Measurements from ENCODE around the gene SMCO1.
"Not testable (repeated sequence)": the region's sequence is repeated elsewhere in the genome, so short reads cannot be mapped to it uniquely, and the experiment has no call there.

Gene SMCO1

DNA sequence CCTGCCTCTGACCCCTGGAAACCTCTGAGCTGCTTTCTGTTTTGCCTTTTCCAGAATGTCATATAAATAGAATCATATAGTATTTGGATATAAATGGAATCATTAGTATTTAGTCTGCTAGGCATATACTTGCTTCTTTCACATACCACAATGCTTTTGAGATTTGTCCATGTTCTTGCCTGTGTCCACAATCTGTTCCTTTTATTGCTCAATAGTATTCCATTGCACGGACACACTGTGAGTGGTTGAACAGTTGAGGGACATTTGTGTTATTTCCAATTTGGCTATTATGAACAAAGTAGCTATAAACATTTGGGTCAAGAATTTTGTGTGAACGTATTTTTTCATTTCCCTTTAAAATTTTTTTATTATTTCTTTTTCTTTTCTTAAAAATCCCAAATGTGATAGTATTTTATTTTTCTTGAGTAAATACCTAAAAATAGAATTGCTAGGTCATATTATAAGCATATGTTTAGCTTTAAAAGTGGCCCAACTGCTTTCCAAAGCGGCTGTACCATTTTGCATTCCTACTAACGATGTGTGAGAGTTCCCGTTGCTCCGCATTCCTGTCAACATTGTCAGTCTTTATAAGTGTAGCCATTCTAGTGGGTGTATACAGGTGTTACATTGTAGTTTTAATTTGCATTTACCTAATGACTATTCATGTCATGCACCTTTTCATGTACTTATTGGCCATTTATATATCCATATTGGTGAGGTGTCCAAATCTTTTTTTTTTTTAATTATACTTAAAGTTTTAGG lies 26.7 kb upstream of the SMCO1 start:
- Mint-ChIP-seq H3K4me3 (no peak overlapping the region), H3K4me1 (ENCODE audit: low read depth) (peaks cover 3% of the 10 kb centered on the region), H3K27ac (no peak overlapping the region), H3K9me3 (no peaks in the 10 kb centered on the region), H3K27me3 (ENCODE audit: low read depth) (peaks cover 6% of the 10 kb centered on the region), H3K36me3 (ENCODE audit: low read depth) (no peaks in the 10 kb centered on the region)
- no peak for DNase-seq (ENCODE audit: low spot score)

DNA sequence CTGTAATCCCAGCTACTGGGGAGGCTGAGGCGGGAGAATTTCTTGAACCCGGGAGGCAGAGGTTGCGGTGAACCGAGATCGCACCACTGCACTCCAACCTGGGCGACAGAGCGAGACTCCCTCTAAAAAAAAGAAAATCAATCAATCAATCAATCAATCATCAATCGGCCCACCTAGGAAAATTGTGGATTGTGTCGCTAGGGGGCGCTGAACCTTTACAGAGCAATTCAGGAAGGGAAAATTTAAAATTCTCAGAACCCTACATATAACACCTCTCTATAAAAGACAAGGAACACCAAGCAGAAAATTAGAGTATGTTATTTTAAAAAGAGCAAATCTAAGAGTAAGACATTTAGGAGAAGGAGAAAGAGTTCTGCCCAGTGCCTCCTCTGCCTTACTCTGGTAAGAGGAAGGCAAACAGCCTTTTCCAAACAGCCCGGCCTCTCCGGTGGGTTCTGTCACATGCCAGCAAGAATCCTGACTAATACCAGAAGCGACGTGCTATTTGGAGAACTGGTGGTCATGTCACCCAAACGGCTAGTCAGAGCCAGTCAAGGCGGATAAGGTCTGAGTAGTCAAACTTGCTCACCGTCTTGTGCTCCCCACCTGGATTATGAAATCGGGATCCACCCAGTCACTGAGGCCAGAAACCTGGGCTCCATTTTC lies 22.3 kb upstream of the SMCO1 start:
- Mint-ChIP-seq H3K4me3 (no peak overlapping the region), H3K4me1 (ENCODE audit: low read depth) (peaks cover 3% of the 10 kb centered on the region), H3K27ac (no peak overlapping the region), H3K27me3 (ENCODE audit: low read depth) (no peaks in the 10 kb centered on the region), H3K9me3 (no peaks in the 10 kb centered on the region), H3K36me3 (ENCODE audit: low read depth) (no peaks in the 10 kb centered on the region)
- DNase-seq (ENCODE audit: low spot score) = peak; percentile 40

DNA sequence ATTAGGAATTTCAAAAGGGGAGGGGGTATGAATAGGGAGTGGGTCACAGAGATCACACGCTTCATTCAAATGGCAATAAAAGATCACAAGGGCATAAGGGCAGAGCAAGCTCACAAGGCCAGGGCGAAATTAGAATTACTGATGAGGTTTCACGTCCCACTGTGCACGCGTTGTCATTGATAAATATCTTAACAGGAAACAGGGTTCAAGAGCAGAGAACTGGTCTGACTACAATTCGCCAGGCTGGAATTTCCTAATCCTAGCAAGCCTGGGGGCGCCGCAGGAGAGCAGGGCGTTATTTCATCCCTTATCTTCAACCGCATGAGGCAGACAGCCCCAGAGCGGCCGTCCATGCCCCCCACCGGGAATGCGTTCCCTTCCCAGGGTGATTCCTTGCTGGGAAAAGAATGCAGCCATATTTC lies 18.1 kb upstream of the SMCO1 start:
- Mint-ChIP-seq H3K4me3 (no peak overlapping the region), H3K9me3 (peaks cover 7% of the 10 kb centered on the region), H3K27me3 (ENCODE audit: low read depth) (no peaks in the 10 kb centered on the region), H3K27ac (no peak overlapping the region), H3K4me1 (ENCODE audit: low read depth) (peaks cover 9% of the 10 kb centered on the region), H3K36me3 (ENCODE audit: low read depth) (peaks cover 5% of the 10 kb centered on the region)
- DNase-seq (ENCODE audit: low spot score) = no peak

DNA sequence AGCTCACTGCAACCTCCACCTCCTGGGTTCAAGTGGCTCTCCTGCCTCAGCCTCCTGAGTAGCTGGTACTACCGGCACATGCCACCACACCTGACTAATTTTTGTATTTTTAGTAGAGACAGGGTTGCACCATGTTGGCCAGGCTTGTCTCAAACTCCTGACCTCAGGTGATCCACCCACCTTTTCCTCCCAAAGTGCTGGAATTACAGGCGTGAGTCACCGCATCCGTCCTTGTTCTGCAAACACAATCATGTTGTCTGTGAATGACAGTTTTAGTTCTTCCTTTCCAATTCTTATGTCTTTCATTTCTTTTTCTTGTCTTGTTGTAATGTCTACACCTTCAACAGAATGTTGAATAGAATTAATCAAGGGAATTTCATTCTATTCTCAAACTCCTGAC lies 16.3 kb upstream of the SMCO1 start:
- peaks cover 7% of the 10 kb centered on the region for H3K9me3 Mint-ChIP-seq
- no peak for DNase-seq (ENCODE audit: low spot score)
- H3K27ac Mint-ChIP-seq = no peak overlapping the region
- H3K4me3 Mint-ChIP-seq = no peak overlapping the region
- peaks cover 7% of the 10 kb centered on the region for H3K36me3 Mint-ChIP-seq (ENCODE audit: low read depth)
- H3K4me1 Mint-ChIP-seq (ENCODE audit: low read depth) = peaks cover 16% of the 10 kb centered on the region
- no peaks in the 10 kb centered on the region for H3K27me3 Mint-ChIP-seq (ENCODE audit: low read depth)

DNA sequence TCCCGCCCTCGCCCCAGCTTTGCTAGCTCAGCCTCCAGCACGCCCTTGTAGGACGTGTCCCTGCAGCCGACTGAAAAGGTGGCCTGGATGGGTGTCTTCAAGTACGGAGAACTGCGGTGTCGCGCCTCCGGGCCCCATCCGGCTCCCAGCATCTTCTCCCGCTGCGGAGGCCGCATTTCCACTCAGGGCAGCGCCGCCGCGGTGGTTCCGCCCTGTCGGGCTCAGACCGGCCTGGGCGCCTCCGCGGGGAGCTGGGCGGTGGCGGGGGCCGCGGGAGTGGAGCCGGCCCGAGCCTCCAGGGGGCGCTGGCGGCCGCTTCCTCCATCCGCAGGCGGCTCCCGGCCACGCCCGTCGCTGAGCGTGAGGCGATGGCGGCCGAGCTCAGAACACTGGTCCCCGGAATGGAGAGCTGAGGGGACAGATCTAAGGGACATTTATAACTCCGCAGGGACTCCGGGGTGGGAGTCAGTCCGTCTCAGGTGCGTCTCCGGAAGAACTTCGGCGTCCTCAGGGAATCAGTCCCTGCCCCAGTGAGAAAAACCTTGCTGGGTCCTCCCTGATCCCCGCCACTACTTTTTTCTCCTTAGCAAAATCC lies 13.6 kb upstream of the SMCO1 start:
- Mint-ChIP-seq H3K36me3 (ENCODE audit: low read depth) (peaks cover 7% of the 10 kb centered on the region), H3K27me3 (ENCODE audit: low read depth) (no peaks in the 10 kb centered on the region), H3K27ac (peak overlapping the region; percentile 93), H3K4me1 (ENCODE audit: low read depth) (peaks cover 16% of the 10 kb centered on the region), H3K4me3 (peak overlapping the region; percentile 77), H3K9me3 (peaks cover 7% of the 10 kb centered on the region)
- DNase-seq (ENCODE audit: low spot score) = peak; percentile 88

DNA sequence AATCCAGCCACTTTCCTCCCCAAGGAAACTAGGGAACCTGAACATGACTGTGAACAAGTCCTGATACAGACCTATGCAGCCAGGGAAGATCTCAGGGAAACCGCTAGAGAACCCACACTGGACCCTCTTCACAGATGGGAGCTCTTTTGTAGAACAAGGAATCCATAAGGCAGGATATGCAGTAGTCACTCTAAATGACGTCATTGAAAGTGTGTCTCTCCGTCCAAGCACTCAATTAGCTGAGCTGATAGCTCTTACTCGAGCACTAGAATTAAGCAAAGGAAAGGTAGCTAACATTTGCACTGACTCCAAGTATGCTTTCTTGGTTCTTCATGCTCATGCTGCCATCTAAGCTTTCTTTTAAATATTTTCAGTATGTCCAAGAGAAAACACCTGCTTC lies 10.0 kb upstream of the SMCO1 start:
- Mint-ChIP-seq H3K27me3 (ENCODE audit: low read depth) (no peaks in the 10 kb centered on the region), H3K27ac (no peak overlapping the region), H3K36me3 (ENCODE audit: low read depth) (peaks cover 10% of the 10 kb centered on the region), H3K4me1 (ENCODE audit: low read depth) (peaks cover 16% of the 10 kb centered on the region), H3K9me3 (peaks cover 24% of the 10 kb centered on the region), H3K4me3 (no peak overlapping the region)
- no peak for DNase-seq (ENCODE audit: low spot score)

DNA sequence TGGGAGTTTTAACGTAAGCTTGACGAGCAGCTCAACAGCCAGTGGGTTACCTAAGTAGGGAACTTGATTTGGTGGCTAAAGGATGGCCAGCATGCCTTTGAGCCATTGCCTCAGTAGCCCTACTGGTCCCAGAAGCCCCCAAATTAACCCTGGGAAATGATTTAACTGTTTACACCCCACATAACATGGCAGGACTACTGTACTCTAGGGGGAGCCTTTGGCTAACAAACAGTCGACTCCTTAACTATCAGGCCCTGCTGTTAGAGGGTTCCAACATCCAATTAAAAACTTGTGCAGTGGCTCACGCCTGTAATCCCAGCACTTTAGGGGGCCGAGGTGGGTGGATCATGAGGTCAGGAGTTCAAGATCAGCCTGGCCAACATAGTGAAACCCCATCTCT lies 9.4 kb upstream of the SMCO1 start:
- H3K4me1 Mint-ChIP-seq (ENCODE audit: low read depth) = peaks cover 16% of the 10 kb centered on the region
- H3K9me3 Mint-ChIP-seq = peaks cover 30% of the 10 kb centered on the region
- H3K27ac Mint-ChIP-seq = no peak overlapping the region
- peaks cover 12% of the 10 kb centered on the region for H3K36me3 Mint-ChIP-seq (ENCODE audit: low read depth)
- H3K27me3 Mint-ChIP-seq (ENCODE audit: low read depth) = no peaks in the 10 kb centered on the region
- DNase-seq (ENCODE audit: low spot score) = no peak
- H3K4me3 Mint-ChIP-seq = no peak overlapping the region

DNA sequence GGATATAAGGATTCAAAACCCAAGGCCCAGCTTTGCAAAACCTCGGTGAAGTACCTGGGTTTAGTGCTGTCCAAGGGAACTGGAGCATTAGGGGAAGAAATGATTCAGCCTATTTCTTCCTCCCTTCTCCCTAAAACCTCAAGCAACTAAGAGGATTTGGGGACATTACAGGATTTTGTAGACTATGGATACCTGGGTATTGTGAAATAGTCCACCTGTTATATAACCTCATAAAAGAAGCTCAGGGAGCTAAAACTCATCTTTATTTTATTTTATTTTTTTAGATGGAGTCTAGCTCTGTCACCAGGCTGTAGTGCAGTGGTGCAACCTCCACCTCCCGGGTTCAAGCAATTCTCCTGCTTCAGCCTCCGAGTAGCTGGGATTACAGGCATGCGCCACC lies 8.7 kb upstream of the SMCO1 start:
- H3K27me3 Mint-ChIP-seq (ENCODE audit: low read depth) = no peaks in the 10 kb centered on the region
- H3K36me3 Mint-ChIP-seq (ENCODE audit: low read depth) = peaks cover 15% of the 10 kb centered on the region
- peaks cover 37% of the 10 kb centered on the region for H3K9me3 Mint-ChIP-seq
- no peak overlapping the region for H3K27ac Mint-ChIP-seq
- no peak for DNase-seq (ENCODE audit: low spot score)
- peaks cover 13% of the 10 kb centered on the region for H3K4me1 Mint-ChIP-seq (ENCODE audit: low read depth)
- no peak overlapping the region for H3K4me3 Mint-ChIP-seq

DNA sequence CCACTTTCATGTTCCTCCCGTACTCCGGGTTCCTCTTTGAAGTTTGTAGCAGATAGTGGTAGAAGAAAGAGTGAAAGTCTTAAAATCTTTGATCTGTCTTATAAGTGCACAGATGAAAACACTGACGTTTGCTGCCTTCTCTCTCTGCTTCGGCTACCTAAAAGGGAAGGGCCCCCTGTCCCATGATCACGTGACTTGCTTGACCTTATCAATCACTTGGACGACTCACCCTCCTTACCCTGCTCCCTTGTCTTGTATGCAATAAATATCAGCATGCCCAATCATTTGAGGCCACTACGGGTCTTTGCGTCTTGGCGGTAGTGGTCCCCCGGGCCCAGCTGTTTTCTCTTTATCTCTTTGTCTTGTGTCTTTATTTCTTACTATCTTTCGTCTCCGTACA lies 6.1 kb upstream of the SMCO1 start:
- H3K36me3 Mint-ChIP-seq (ENCODE audit: low read depth) = peaks cover 14% of the 10 kb centered on the region
- not testable (repeated sequence) for H3K27me3 Mint-ChIP-seq (ENCODE audit: low read depth); H3K27ac Mint-ChIP-seq; H3K4me1 Mint-ChIP-seq (ENCODE audit: low read depth); H3K4me3 Mint-ChIP-seq; DNase-seq (ENCODE audit: low spot score)
- H3K9me3 Mint-ChIP-seq = peaks cover 48% of the 10 kb centered on the region

DNA sequence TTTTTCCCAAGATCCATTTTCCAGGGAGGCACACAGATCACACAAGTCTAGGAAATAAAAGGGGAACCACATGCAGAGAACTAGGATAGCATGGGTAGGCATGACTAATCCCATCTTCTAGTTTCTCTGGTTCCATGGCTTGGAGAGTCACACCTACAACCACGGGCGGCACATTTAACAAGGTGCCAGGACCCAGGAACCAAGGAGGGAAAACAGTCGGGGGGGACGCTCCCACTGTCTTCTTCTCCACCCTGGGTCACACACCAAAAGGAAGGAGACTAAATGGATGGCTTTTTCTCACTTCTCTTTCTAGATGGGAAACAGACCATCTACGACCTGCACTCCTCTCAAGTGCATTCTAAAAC lies 4.6 kb upstream of the SMCO1 start:
- no peaks in the 10 kb centered on the region for H3K4me1 Mint-ChIP-seq (ENCODE audit: low read depth)
- peaks cover 14% of the 10 kb centered on the region for H3K36me3 Mint-ChIP-seq (ENCODE audit: low read depth)
- H3K9me3 Mint-ChIP-seq = peaks cover 51% of the 10 kb centered on the region

DNA sequence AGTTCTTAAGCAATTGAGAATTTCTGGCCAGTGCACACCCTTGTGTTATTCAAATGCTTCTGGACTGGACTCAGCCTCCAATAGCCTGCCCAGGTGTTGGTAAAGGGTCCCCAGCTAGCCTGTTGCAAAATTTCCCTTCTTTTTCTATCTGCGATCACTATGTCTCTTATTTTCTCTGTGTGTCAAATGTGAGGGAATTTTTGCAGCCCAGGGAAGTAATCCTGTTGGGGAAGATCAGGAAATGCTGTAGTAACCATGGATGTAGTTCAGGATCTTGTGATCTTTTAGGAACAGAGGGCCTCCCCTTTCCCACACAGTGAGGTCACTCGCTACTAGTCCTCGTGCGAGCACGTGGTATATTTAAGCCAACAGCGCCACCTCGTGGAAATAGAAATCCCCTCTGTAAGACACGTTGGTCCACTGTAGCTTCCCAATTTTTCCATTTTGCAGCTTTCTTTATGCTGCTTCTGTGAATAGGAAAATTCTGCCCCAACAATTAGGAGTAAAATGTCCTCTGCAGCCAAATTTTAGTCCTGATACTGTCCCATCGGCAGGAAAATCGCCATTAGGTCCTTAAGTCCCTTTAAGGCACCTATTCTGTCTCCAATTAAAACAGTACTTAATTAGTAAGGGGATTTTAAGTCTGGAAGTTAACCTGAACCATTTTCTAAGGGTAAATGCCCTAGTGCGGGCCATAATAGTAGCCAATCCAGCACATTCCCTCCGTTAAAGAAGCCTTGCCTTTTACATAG lies 4.0 kb upstream of the SMCO1 start:
- Mint-ChIP-seq H3K27ac (no peak overlapping the region), H3K27me3 (ENCODE audit: low read depth) (no peaks in the 10 kb centered on the region), H3K9me3 (peaks cover 54% of the 10 kb centered on the region), H3K4me1 (ENCODE audit: low read depth) (no peaks in the 10 kb centered on the region), H3K4me3 (no peak overlapping the region), H3K36me3 (ENCODE audit: low read depth) (peaks cover 14% of the 10 kb centered on the region)
- DNase-seq (ENCODE audit: low spot score) = peak; percentile 50

More for the DNA sequence above, 4.6 kb upstream of the SMCO1 start:
- Mint-ChIP-seq H3K27ac (no peak overlapping the region), H3K4me3 (no peak overlapping the region), H3K27me3 (ENCODE audit: low read depth) (no peaks in the 10 kb centered on the region)
- DNase-seq (ENCODE audit: low spot score) = no peak

DNA sequence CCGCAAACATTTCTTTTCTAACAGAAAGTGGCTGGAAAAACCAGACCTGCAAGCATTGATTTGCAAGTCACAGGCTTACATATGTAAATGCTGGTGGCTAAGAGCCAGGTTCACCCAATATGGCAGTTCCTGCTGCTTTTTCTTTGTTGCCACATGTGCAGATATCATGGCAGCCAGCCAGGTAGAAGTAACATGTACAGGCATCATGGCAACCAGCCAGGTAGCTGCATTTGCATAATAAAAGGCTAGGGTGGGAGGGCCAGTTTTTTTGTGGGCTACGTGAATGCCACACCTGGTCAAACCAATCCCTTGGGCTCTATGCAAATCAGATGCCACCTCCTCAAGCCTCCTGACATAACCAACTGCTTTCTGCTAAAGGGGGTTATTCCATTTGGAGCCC lies 2.8 kb upstream of the SMCO1 start:
- DNase-seq (ENCODE audit: low spot score) = no peak
- peaks cover 3% of the 10 kb centered on the region for H3K4me1 Mint-ChIP-seq (ENCODE audit: low read depth)
- H3K9me3 Mint-ChIP-seq = peaks cover 58% of the 10 kb centered on the region
- no peak overlapping the region for H3K27ac Mint-ChIP-seq
- no peak overlapping the region for H3K4me3 Mint-ChIP-seq
- H3K27me3 Mint-ChIP-seq (ENCODE audit: low read depth) = no peaks in the 10 kb centered on the region
- peaks cover 17% of the 10 kb centered on the region for H3K36me3 Mint-ChIP-seq (ENCODE audit: low read depth)

DNA sequence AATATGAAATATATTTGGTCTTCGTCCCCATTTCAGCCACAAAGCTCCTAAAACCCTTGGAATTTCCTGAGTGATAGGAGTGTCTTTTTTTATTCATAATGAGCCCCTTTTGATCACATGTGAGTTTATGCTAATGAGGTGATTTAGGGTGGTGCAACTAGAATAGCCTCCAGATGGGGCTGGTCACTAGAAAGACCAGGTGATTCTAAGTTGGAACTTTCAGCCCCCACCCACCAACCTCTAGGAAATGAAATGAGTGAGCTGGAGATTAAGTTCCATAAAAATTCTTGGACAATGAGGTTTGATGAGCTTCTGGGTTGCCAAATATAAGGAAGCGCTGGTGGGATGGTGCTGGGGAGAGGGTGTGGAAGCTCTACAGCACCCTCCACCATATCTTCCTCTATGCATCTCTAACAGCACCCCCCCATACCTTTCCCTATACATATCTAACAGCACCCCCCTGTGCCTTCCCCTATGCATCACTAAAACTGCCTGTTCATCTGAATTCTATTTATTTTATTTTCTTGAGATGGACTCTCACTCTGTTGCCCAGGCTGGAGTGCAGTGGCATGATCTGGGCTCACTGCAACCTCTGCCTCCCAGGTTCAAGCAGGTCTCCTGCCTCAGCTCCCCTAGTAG lies 2.1 kb upstream of the SMCO1 start:
- Mint-ChIP-seq H3K27ac (no peak overlapping the region), H3K4me1 (ENCODE audit: low read depth) (peaks cover 4% of the 10 kb centered on the region), H3K4me3 (no peak overlapping the region), H3K27me3 (ENCODE audit: low read depth) (no peaks in the 10 kb centered on the region), H3K9me3 (peaks cover 54% of the 10 kb centered on the region), H3K36me3 (ENCODE audit: low read depth) (peaks cover 17% of the 10 kb centered on the region)
- DNase-seq (ENCODE audit: low spot score) = no peak

Data from T-helper 2 cell treated with Interferon-gamma antibody and Interleukin-4, amounts not matched to agents 5 μg/mL and 100 μg/mL, for 36 hours (primary cell).